ENCODE measurements around the gene ACKR2.

DNA sequence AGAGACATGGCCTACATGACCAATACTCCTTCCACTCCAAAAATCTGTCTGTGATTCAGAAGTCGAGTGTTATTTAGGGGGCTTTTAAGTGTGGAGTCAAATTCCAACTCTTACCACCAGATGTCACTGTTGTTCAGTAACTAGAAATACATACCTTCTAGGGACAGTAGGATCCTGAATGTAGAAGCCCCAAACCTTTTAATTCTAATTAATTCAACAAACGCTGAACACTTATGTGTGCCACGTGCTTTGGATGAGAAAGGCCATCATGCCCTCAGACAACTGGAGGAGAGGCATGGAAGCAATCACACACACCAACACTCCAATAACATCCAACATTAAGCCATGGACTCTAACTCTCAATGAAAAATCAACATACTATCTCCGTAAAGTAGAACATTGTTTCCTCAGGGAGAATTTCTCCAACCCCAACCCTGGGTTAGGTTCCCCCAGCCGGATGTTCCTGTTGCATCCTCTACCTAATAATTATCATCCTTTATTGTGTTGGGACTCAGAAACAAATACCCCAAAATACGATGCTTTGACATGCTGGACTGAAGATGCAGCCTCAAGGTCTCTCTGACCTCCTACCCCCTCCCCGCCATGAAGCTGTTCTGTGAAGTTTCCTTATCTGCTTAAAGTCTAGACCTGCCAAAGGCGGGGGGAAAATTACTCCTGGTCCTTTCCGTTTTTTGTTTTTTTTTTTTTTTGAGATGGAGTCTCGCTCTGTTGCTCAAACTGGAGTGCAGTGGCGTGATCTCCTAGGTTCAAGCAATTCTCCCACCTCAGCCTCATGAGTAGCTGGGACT lies 28.1 kb upstream of the ACKR2 start:
- TF ChIP-seq EZH2 (IDR thresholded peaks at IDR 0.05; ENCODE audit: low read depth, unreplicated experiment) (no peak), REST (IDR thresholded peaks at IDR 0.05; ENCODE audit: unreplicated experiment) (no peak), CTCF (conservative IDR thresholded peaks at IDR 0.05; ENCODE audit: low read depth in 2 of 2) (peak; percentile 70 to 86), POLR2AphosphoS5 (IDR thresholded peaks at IDR 0.05; ENCODE audit: low read depth) (no peak), STAT1 (IDR thresholded peaks at IDR 0.05; ENCODE audit: unreplicated experiment) (no peak), ZNF114 (CRISPR knock-in tag; IDR thresholded peaks at IDR 0.05) (no peak), EZH2phosphoT487 (IDR thresholded peaks at IDR 0.05; ENCODE audit: unreplicated experiment) (no peak), JUNB (IDR thresholded peaks at IDR 0.05; ENCODE audit: unreplicated experiment) (no peak)
- TF ChIP-seq, protein P1, sequence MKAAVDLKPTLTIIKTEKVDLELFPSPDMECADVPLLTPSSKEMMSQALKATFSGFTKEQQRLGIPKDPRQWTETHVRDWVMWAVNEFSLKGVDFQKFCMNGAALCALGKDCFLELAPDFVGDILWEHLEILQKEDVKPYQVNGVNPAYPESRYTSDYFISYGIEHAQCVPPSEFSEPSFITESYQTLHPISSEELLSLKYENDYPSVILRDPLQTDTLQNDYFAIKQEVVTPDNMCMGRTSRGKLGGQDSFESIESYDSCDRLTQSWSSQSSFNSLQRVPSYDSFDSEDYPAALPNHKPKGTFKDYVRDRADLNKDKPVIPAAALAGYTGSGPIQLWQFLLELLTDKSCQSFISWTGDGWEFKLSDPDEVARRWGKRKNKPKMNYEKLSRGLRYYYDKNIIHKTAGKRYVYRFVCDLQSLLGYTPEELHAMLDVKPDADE (IDR thresholded peaks at IDR 0.05) = no peak

Data from GM23338 (cell line).